GM21529 (cell line): ENCODE results near the gene CEP152.
"Not testable (repeated sequence)": the region's sequence is repeated elsewhere in the genome, so short reads cannot be mapped to it uniquely, and the experiment has no call there.

Experiments used
- ATAC-seq: cut with Tn5 transposase; IDR thresholded peaks from one replicate; pipeline ENCODE4 v1.9.1; 2021; ENCODE audit not compliant: unreplicated experiment

Gene CEP152

GRCh38 chr15:48814286-48814685, 3.4 kb upstream of the CEP152 start:
- ATAC-seq: no peak

- ATAC-seq: no peak
These were observed 573 bp upstream of the CEP152 start for GRCh38 chr15:48811325-48811958.

GRCh38 chr15:48806151-48806550, 4.7 kb downstream of the CEP152 start:
- ATAC-seq: no peak

- no peak for ATAC-seq
These were observed 5.3 kb downstream of the CEP152 start for GRCh38 chr15:48805591-48805990.

GRCh38 chr15:48803877-48804276, 7.0 kb downstream of the CEP152 start:
- no peak for ATAC-seq

- ATAC-seq: no peak
These were observed 8.0 kb downstream of the CEP152 start for GRCh38 chr15:48802867-48803266.

- ATAC-seq: no peak
These were observed 8.6 kb downstream of the CEP152 start for GRCh38 chr15:48802257-48802656.

GRCh38 chr15:48800811-48801455, 9.9 kb downstream of the CEP152 start:
- no peak for ATAC-seq

GRCh38 chr15:48800245-48800644, 10.6 kb downstream of the CEP152 start:
- ATAC-seq: no peak

GRCh38 chr15:48798319-48798718, 12.6 kb downstream of the CEP152 start:
- no peak for ATAC-seq

- ATAC-seq: no peak
These were observed 13.9 kb downstream of the CEP152 start for GRCh38 chr15:48796930-48797329.

GRCh38 chr15:48796521-48796920, 14.3 kb downstream of the CEP152 start:
- no peak for ATAC-seq

- ATAC-seq: no peak
These were observed 15.0 kb downstream of the CEP152 start for GRCh38 chr15:48795901-48796300.

- ATAC-seq: peak; percentile 95
These were observed 16.2 kb downstream of the CEP152 start for GRCh38 chr15:48794697-48795134.

GRCh38 chr15:48792408-48792807, 18.5 kb downstream of the CEP152 start:
- ATAC-seq: no peak

GRCh38 chr15:48790466-48791115, 20.3 kb downstream of the CEP152 start:
- ATAC-seq: not testable (repeated sequence)

- ATAC-seq: no peak
These were observed 25.2 kb downstream of the CEP152 start for GRCh38 chr15:48785712-48786111.

- no peak for ATAC-seq
These were observed 25.7 kb downstream of the CEP152 start for GRCh38 chr15:48785195-48785594.

- ATAC-seq: no peak
These were observed 26.1 kb downstream of the CEP152 start for GRCh38 chr15:48784756-48785155.

GRCh38 chr15:48782911-48783310, 28.0 kb downstream of the CEP152 start:
- no peak for ATAC-seq

- ATAC-seq: no peak
These were observed 29.3 kb downstream of the CEP152 start for GRCh38 chr15:48781481-48782081.

- ATAC-seq: no peak
These were observed 29.9 kb downstream of the CEP152 start for GRCh38 chr15:48781017-48781416.
